HUES6 (cell line): Measurements from ENCODE around the gene DDX46.
"Not testable (repeated sequence)": the region's sequence is repeated elsewhere in the genome, so short reads cannot be mapped to it uniquely, and the experiment has no call there.

Experiments
- H3K27ac ChIP-seq: 2 replicates; pipeline ENCODE4 v1.7.0; 2013; ENCODE audit warnings: low read depth, mild to moderate bottlenecking, low read length, inconsistent platforms
- H3K27me3 ChIP-seq: 2 replicates; pipeline ENCODE4 v1.6.1; 2013; ENCODE audit warnings: low read length; ENCODE audit not compliant: control insufficient read depth, insufficient read depth
- H3K36me3 ChIP-seq: 2 replicates; pipeline ENCODE4 v1.6.1; 2013; ENCODE audit warnings: low read length; ENCODE audit not compliant: control insufficient read depth, insufficient read depth
- H3K4me1 ChIP-seq: 2 replicates; pipeline ENCODE4 v1.6.1; 2013; ENCODE audit warnings: low read length; ENCODE audit not compliant: control insufficient read depth, insufficient read depth
- H3K4me3 ChIP-seq: 2 replicates; pipeline ENCODE4 v1.5.1; 2013; ENCODE audit warnings: low read depth, low read length
- H3K9ac ChIP-seq: one replicate; pipeline ENCODE4 v1.6.1; 2013; ENCODE audit warnings: mild to moderate bottlenecking, low read length
- H3K9me3 ChIP-seq: 2 replicates; pipeline ENCODE4 v1.6.1; 2013; ENCODE audit warnings: low read depth, low read length; ENCODE audit not compliant: control insufficient read depth, insufficient read depth

DDX46 gene

GRCh38 chr5:134818776-134819175 is 60.2 kb downstream of the DDX46 start:
- H3K9me3 ChIP-seq, result no peaks in the 10 kb centered on the region
- H3K27ac ChIP-seq, result no peak overlapping the region
- no peak overlapping the region for H3K9ac ChIP-seq
- H3K4me3 ChIP-seq, result no peak overlapping the region
- H3K4me1 ChIP-seq, result no peaks in the 10 kb centered on the region
- no peaks in the 10 kb centered on the region for H3K27me3 ChIP-seq
- peaks cover 93% of the 10 kb centered on the region for H3K36me3 ChIP-seq

GRCh38 chr5:134819407-134819963 is 60.9 kb downstream of the DDX46 start:
- Histone ChIP-seq H3K27me3 (no peaks in the 10 kb centered on the region), H3K4me1 (no peaks in the 10 kb centered on the region), H3K4me3 (no peak overlapping the region), H3K36me3 (peaks cover 92% of the 10 kb centered on the region), H3K9me3 (no peaks in the 10 kb centered on the region), H3K27ac (no peak overlapping the region), H3K9ac (no peak overlapping the region)

- Histone ChIP-seq H3K4me3 (no peak overlapping the region), H3K4me1 (no peaks in the 10 kb centered on the region), H3K9ac (no peak overlapping the region), H3K27me3 (no peaks in the 10 kb centered on the region), H3K36me3 (peaks cover 94% of the 10 kb centered on the region), H3K27ac (no peak overlapping the region), H3K9me3 (no peaks in the 10 kb centered on the region)
Measured at GRCh38 chr5:134821841-134822240, 63.3 kb downstream of the DDX46 start.

- H3K9me3 ChIP-seq, result no peaks in the 10 kb centered on the region
- no peak overlapping the region for H3K27ac ChIP-seq
- peaks cover 91% of the 10 kb centered on the region for H3K36me3 ChIP-seq
- no peaks in the 10 kb centered on the region for H3K27me3 ChIP-seq
- H3K4me3 ChIP-seq, result no peak overlapping the region
- H3K9ac ChIP-seq, result no peak overlapping the region
- H3K4me1 ChIP-seq, result no peaks in the 10 kb centered on the region
Measured at GRCh38 chr5:134824681-134825080, 66.1 kb downstream of the DDX46 start.

- no peak overlapping the region for H3K27ac ChIP-seq
- H3K9me3 ChIP-seq, result no peaks in the 10 kb centered on the region
- H3K4me3 ChIP-seq, result no peak overlapping the region
- H3K9ac ChIP-seq, result no peak overlapping the region
- peaks cover 88% of the 10 kb centered on the region for H3K36me3 ChIP-seq
- H3K4me1 ChIP-seq, result no peaks in the 10 kb centered on the region
- no peaks in the 10 kb centered on the region for H3K27me3 ChIP-seq
Measured at GRCh38 chr5:134825212-134825611, 66.6 kb downstream of the DDX46 start.

- Histone ChIP-seq H3K4me3 (no peak overlapping the region), H3K27me3 (no peaks in the 10 kb centered on the region), H3K27ac (no peak overlapping the region), H3K4me1 (no peaks in the 10 kb centered on the region), H3K9me3 (no peaks in the 10 kb centered on the region), H3K9ac (no peak overlapping the region), H3K36me3 (peaks cover 49% of the 10 kb centered on the region)
Measured at GRCh38 chr5:134833340-134834032, 74.9 kb downstream of the DDX46 start.

- Histone ChIP-seq H3K36me3 (peaks cover 54% of the 10 kb centered on the region), H3K4me1 (no peaks in the 10 kb centered on the region), H3K27ac (no peak overlapping the region), H3K27me3 (no peaks in the 10 kb centered on the region), H3K9ac (no peak overlapping the region), H3K4me3 (no peak overlapping the region), H3K9me3 (no peaks in the 10 kb centered on the region)
Measured at GRCh38 chr5:134835623-134836022, 77.0 kb downstream of the DDX46 start.

GRCh38 chr5:134837530-134838181 is 79.1 kb downstream of the DDX46 start:
- H3K4me1 ChIP-seq, result no peaks in the 10 kb centered on the region
- no peaks in the 10 kb centered on the region for H3K27me3 ChIP-seq
- no peak overlapping the region for H3K27ac ChIP-seq
- no peaks in the 10 kb centered on the region for H3K9me3 ChIP-seq
- no peak overlapping the region for H3K4me3 ChIP-seq
- H3K9ac ChIP-seq, result no peak overlapping the region
- peaks cover 47% of the 10 kb centered on the region for H3K36me3 ChIP-seq

- not testable (repeated sequence) for H3K4me3 ChIP-seq, H3K27ac ChIP-seq, H3K27me3 ChIP-seq, H3K9ac ChIP-seq, H3K9me3 ChIP-seq, H3K4me1 ChIP-seq
- H3K36me3 ChIP-seq, result peaks cover 41% of the 10 kb centered on the region
Measured at GRCh38 chr5:134838361-134838760, 79.8 kb downstream of the DDX46 start.

DNA sequence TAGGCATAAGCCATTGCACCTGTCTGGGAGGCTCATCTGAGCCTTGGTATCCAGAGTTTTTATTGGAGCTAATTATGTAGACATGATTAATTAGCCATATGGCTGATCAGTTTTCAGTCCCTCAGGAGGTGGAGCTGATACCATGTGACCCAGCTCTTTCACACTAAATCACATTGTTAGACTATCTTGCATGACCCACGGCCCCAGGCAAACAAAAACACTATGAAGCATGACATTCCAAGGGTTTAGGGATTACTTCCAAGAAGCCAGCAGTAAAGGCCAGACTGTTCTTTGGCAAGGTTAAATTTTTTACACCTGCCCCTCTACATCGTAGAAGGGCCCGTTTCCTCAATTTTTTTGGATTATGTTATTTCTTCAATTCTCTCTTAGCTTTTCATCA is 82.2 kb downstream of the DDX46 start:
- Histone ChIP-seq H3K4me1 (0 out of 2 replicates have a peak, but pooled peaks cover 6% of the 10 kb centered on the region), H3K9me3 (no peaks in the 10 kb centered on the region), H3K4me3 (no peak overlapping the region), H3K9ac (no peak overlapping the region), H3K27ac (no peak overlapping the region), H3K36me3 (peaks cover 33% of the 10 kb centered on the region), H3K27me3 (no peaks in the 10 kb centered on the region)

GRCh38 chr5:134844252-134844651 is 85.7 kb downstream of the DDX46 start:
- Histone ChIP-seq H3K9ac (no peak overlapping the region), H3K4me1 (peaks cover 8% of the 10 kb centered on the region; the same call in 1 of the 2 replicates), H3K36me3 (peaks cover 23% of the 10 kb centered on the region), H3K27me3 (no peaks in the 10 kb centered on the region), H3K27ac (no peak overlapping the region), H3K9me3 (no peaks in the 10 kb centered on the region), H3K4me3 (no peak overlapping the region)
